Stomach (tissue), 4 donors: Measurements from ENCODE around the gene CLCN3.

ENCODE experiments used
- POLR2AphosphoS5 ChIP-seq, 3 donors: sonication (generic); formaldehyde crosslinking; IDR thresholded peaks; one replicate each; pipeline ENCODE4 v1.6.1; 2016; ENCODE audit warnings: antibody characterized with exemption in 3 of 3
- TF ChIP-seq, protein P1 (sequence below), 7 experiments: fragments of 450-650 bp in 4 of 7; fragments of 200-600 bp in 3 of 7; sonication (generic) in 3 of 7; IDR thresholded peaks; one replicate each; pipeline ENCODE4 v1.5.1; 2016 to 2019; ENCODE audit warnings: antibody characterized with exemption in 7 of 7, control low read depth in 2 of 7, mild to moderate bottlenecking in 1 of 7

DNA sequence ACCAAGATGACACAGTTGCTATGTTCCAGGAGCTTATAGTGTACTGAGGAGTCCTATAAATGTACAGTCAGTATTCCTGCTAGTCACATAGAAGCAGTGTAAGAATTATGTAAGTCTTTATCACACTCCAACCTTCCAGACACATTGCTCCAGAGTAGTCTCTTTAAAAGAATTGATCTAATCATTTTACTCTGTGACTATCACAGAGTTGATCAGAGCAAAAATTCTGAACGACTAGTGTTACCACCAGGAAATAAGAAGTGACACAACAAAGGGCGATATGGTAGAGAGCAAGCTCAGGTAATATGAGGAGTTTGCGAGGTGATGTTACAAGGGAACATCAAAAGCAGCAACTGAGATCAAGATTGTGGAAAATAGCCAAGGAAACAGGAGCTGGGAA lies 146.4 kb downstream of the CLCN3 start:
- TF ChIP-seq, protein P1, sequence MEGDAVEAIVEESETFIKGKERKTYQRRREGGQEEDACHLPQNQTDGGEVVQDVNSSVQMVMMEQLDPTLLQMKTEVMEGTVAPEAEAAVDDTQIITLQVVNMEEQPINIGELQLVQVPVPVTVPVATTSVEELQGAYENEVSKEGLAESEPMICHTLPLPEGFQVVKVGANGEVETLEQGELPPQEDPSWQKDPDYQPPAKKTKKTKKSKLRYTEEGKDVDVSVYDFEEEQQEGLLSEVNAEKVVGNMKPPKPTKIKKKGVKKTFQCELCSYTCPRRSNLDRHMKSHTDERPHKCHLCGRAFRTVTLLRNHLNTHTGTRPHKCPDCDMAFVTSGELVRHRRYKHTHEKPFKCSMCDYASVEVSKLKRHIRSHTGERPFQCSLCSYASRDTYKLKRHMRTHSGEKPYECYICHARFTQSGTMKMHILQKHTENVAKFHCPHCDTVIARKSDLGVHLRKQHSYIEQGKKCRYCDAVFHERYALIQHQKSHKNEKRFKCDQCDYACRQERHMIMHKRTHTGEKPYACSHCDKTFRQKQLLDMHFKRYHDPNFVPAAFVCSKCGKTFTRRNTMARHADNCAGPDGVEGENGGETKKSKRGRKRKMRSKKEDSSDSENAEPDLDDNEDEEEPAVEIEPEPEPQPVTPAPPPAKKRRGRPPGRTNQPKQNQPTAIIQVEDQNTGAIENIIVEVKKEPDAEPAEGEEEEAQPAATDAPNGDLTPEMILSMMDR (IDR thresholded peaks at IDR 0.05), result no peak
- no peak for TF ChIP-seq POLR2AphosphoS5 (IDR thresholded peaks at IDR 0.05)
